SU-DHL-6 (cell line): ENCODE results near the gene HSFX4.

ENCODE experiments used
- EZH2phosphoT487 ChIP-seq: fragments of 200-600 bp; sonication (generic), shearing (Covaris generic); conservative IDR thresholded peaks from 2 replicates; pipeline ENCODE4 v1.6.1; 2018; ENCODE audit warnings: mild to moderate bottlenecking, antibody characterized with exemption, low read length, moderate library complexity, mixed read lengths
- TF ChIP-seq, protein P1 (sequence below): fragments of 200-600 bp; sonication (generic); IDR thresholded peaks from one replicate; pipeline ENCODE4 v1.5.1; 2017; ENCODE audit warnings: antibody characterized with exemption, mild to moderate bottlenecking, low read length, moderate library complexity; ENCODE audit not compliant: insufficient read depth, poor library complexity, severe bottlenecking

DNA sequence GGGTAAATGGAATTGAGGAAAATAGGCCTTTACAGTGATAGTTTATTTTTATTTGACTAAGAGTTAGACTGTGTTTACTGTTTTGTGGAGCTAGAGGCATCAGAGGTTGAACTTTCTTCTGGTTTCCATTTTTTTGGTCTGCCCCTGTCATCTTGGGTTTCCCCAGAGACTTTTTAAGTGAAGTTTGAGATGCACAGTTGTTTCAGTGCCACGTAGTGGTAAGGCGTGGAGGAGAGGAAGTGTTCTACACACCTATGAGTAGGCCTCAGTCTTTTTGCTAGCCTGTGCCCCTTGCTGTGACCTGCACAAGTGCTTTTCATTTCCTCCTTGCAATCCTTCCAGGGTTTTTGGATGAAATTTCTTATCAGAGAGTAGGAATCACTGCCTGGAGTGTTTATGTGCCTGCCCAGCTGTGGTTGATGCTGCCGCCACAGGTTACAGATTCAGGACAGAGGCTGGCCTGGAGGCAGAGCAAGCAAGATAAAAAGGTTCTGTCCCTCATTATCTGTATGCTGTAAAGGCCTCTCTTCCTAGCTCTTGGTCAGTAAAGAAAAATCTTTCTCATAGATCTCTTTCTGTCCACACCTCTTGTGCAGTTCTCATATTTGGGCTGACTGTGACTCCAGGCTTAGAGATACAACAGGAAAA lies 12.5 kb upstream of the HSFX4 start:
- TF ChIP-seq, protein P1, sequence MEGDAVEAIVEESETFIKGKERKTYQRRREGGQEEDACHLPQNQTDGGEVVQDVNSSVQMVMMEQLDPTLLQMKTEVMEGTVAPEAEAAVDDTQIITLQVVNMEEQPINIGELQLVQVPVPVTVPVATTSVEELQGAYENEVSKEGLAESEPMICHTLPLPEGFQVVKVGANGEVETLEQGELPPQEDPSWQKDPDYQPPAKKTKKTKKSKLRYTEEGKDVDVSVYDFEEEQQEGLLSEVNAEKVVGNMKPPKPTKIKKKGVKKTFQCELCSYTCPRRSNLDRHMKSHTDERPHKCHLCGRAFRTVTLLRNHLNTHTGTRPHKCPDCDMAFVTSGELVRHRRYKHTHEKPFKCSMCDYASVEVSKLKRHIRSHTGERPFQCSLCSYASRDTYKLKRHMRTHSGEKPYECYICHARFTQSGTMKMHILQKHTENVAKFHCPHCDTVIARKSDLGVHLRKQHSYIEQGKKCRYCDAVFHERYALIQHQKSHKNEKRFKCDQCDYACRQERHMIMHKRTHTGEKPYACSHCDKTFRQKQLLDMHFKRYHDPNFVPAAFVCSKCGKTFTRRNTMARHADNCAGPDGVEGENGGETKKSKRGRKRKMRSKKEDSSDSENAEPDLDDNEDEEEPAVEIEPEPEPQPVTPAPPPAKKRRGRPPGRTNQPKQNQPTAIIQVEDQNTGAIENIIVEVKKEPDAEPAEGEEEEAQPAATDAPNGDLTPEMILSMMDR: no peak
- TF ChIP-seq EZH2phosphoT487: no peak
